ENCODE results near the gene TAF4. TPM values are rescaled to one million over a fixed set of nuclear protein-coding genes. Genes with fewer than 3 reads are reported as not detected.

The TAF4 gene
- total RNA-seq, 4 donors from 2014 or later = 7.7 to 16.0 (median 10.7) TPM

DNA sequence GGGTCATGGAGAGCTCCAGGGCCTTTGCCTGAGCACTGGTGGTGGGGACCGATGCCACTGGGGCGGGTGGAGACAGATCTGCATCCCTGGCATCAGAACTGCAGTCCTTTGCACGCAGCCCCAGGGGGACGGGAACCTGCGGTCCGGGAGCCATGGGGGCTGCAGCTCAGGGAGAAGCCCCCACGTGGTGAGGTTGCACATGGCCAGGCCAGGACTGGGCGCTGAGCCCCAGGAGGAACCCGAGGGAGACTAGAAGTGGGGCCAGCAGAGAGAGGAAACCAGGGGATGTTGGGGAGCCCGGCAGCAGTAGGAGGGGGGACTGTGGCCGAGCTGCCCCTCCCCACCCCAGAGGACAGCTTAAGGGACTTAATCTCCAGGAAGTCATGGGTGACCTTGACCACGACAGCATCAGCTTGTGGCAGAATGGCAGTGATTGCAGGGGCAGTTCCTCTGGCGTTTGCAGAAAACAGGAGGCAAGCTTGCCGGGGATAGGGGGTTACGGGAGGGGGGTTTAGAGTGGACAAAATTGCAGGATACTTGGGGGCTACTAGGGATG lies 38.6 kb upstream of the TAF4 start:
- TF ChIP-seq, protein P1, sequence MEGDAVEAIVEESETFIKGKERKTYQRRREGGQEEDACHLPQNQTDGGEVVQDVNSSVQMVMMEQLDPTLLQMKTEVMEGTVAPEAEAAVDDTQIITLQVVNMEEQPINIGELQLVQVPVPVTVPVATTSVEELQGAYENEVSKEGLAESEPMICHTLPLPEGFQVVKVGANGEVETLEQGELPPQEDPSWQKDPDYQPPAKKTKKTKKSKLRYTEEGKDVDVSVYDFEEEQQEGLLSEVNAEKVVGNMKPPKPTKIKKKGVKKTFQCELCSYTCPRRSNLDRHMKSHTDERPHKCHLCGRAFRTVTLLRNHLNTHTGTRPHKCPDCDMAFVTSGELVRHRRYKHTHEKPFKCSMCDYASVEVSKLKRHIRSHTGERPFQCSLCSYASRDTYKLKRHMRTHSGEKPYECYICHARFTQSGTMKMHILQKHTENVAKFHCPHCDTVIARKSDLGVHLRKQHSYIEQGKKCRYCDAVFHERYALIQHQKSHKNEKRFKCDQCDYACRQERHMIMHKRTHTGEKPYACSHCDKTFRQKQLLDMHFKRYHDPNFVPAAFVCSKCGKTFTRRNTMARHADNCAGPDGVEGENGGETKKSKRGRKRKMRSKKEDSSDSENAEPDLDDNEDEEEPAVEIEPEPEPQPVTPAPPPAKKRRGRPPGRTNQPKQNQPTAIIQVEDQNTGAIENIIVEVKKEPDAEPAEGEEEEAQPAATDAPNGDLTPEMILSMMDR (IDR thresholded peaks at IDR 0.05; ENCODE audit: low read depth) = no peak

DNA sequence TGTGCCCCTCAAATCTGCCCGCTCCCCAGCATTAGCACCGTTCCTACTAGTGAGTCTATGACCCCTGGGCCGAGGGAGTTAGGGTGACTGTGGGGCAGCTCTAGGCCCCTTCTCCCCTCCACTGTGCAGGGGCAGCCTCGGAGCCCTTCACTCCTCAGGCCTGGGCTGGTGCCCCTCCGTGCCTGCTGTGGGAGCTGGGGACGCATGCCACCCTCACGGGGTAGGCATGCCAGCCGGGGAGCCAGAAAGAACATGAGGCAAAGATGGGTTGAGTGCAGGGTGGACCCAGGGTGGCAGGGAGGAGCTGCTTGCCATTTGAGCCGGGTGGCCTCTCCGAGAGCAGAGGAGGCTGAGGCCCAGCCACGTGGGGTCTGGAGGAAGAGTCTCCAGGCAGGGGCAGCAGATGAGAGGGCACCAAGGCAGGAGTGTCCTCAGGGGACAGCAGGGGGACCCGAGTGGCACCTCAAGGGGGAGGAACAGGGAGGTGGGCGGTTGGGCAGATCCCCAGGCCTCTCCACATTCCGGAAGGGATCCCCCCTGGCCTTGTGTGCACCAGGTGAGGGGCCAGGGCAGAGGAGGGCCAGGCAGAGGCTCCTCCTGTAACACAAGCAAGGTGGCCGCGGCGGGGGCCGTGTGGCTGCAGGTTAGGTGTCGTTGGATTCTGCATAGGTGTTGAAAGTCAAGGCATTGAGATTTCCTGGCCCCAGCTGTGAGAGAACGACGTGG lies 38.0 kb upstream of the TAF4 start:
- TF ChIP-seq, protein P1 (IDR thresholded peaks at IDR 0.05; ENCODE audit: low read depth) = no peak

DNA sequence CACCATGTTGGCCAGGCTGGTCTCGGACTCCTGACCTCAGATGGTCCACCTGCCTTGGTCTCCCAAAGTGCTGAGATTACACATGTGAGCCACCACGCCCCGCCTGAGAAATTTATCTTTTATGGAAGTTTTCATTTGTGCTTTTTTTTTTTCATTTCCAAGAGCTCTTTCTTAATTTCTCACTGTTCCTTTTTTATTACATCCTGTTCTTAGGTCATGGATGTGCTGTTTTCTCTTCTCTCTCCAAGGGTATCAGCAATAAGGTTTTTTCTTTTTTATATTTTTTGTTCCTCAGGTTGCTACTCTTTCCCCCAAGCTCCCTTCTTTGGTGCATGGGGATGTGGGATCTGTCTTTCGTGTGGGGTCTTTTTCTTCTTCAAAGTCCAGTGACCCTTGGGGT lies 35.4 kb upstream of the TAF4 start:
- TF ChIP-seq, protein P1 (IDR thresholded peaks at IDR 0.05; ENCODE audit: low read depth) = no peak

DNA sequence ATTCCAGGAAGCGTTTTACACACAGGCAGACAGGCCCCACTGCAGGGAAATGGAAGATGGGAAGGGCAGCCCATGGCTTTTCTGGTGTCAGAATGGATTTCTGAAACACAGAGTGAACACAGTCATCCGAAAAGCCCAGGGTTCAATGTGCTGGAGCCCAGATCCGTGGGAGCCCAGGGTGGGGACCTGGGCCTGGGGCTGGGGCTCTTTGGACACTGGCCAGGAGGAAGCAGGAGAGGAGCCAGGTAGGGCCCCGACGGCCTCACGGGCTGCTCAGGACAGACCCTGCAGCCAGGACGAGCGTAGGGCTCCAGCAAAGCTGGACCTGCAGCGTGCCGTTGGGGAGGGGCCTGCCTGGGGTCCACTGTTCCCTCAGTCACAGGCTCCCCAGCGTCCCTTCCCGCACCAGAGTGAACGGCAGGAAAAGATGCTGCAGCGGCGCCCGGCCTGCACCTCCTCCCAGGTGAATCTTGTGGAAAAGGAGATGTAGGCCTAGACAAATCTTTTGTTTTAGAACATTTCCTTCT lies 32.3 kb upstream of the TAF4 start:
- TF ChIP-seq, protein P1 (IDR thresholded peaks at IDR 0.05; ENCODE audit: low read depth) = no peak

DNA sequence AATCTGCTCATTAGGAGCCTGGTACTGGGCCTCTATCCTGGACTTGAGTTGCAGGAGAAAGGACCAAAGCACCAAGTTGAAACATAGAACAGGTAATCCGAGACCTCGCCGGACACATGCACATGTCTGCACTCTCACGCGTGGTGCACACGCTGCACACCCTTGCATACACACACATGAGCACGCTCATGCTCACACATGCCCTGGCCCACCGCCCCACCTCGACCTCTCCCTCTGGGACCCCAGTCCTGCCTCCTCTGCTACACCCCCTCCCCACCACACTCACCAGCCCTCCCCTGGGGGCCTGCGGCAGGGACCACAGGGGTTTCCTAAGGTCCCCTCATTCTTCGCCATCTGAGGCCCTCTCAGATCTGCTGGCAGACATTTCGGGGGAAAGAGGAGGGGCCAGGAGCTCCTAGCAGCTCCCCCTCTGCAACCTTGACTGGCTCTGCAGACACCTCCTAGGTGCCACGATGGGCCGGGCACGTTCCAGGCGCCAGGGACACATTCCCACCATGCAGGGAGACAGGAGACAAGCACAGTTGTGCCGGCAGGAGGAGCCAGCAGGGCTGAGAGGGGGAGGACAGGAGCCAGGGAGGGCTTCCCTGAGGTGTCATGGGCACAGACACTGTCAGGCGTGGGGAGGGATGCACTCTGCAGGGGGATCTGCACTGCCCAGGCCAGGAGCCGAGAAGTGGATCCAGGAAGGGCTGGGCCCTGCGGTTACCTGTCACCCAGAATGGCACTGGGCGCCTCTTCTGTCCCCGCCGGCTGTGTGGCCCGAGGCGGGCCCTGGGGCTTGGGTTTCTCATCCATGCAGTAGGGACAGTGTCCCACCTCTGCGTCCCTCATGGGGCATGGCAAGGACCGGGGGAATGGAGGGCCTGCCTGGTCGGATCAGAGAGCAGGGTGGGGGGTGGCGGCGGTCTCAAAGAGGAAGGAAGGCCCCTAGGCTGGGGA lies 31.0 kb upstream of the TAF4 start:
- TF ChIP-seq, protein P1 (IDR thresholded peaks at IDR 0.05; ENCODE audit: low read depth) = no peak

DNA sequence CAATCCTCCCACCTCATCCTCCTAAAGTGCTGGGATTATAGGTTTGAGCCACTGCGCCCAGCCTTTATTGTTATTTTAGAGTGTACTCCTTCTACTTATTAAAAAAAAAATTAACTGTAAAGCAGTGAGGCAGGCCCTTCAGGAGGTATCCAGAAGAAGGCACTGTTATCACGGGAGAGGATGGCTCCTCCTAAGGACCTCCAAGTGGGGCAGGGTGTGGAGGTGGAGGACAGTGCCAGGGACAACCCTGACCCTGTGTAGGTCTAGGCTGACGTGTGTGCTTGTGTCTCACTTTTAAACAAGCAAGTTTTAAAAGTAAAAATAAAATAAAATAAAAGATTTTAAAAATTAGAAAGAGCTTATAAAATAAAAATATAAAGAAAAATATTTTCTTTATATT lies 23.7 kb upstream of the TAF4 start:
- TF ChIP-seq, protein P1 (IDR thresholded peaks at IDR 0.05; ENCODE audit: low read depth) = no peak
